GM12875 (cell line): ENCODE measurements around the gene MC2R.

Source experiments
- H3K4me3 ChIP-seq: one replicate; pipeline ENCODE4 v1.5.1; 2011; ENCODE audit warnings: low read depth, low read length, control low read depth
- CTCF ChIP-seq: IDR thresholded peaks from 2 replicates; pipeline ENCODE4 v1.5.1; 2011; ENCODE audit warnings: low read depth, mild to moderate bottlenecking, control low read depth, inconsistent platforms, low read length, moderate library complexity, borderline replicate concordance; ENCODE audit not compliant: insufficient read depth

The MC2R gene

DNA sequence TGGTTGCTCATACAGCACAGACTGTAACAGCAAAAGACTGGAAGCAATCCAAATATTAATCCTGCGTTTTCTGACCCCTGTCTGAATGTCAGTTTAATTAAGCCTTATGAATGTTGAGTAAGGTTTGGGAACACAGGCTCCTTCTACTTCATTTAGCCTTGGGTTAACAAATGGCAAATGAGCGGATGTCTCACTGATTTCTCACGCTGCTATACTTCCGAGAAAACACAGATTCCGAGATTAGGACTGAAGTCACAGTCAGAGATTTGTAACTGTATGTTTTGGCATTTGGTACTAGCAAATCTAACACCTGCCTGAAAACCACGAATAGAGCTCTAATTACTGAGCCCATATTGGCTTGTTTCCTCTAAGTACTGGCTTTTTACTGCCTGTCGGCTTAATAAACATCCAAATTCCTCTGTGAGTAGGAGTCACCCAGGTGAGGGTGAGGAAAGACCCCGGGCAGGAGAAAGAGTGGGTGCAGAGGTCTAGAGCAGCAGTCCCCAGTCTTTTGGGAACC, 80.8 kb downstream of the MC2R start:
- H3K4me3 ChIP-seq = no peak overlapping the region
- TF ChIP-seq CTCF = no peak
